ENCODE measurements around the gene CD200R1.
"Not testable (repeated sequence)": the region's sequence is repeated elsewhere in the genome, so short reads cannot be mapped to it uniquely, and the experiment has no call there.

CD200R1 gene

GRCh38 chr3:112925560-112925959, 49.3 kb downstream of the CD200R1 start:
- Histone ChIP-seq H3K4me1 (ENCODE audit: insufficient read depth, low read length) (no peaks in the 10 kb centered on the region), H3K27me3 (ENCODE audit: insufficient read depth, low read length) (no peaks in the 10 kb centered on the region), H3K27ac (ENCODE audit: low read length) (no peak overlapping the region), H3K9ac (ENCODE audit: low read depth, low read length) (no peak overlapping the region), H3K36me3 (ENCODE audit: insufficient read depth, low read depth, low read length) (no peaks in the 10 kb centered on the region), H3K9me3 (ENCODE audit: insufficient read depth, low read depth, low read length) (no peaks in the 10 kb centered on the region), H3K4me3 (ENCODE audit: low read length) (no peak overlapping the region)

GRCh38 chr3:112919541-112919940, 55.4 kb downstream of the CD200R1 start:
- H3K4me3 ChIP-seq (ENCODE audit: low read length); H3K9ac ChIP-seq (ENCODE audit: low read depth, low read length); H3K4me1 ChIP-seq (ENCODE audit: insufficient read depth, low read length); H3K9me3 ChIP-seq (ENCODE audit: insufficient read depth, low read depth, low read length); H3K36me3 ChIP-seq (ENCODE audit: insufficient read depth, low read depth, low read length); H3K27ac ChIP-seq (ENCODE audit: low read length); H3K27me3 ChIP-seq (ENCODE audit: insufficient read depth, low read length): not testable (repeated sequence)

GRCh38 chr3:112908252-112908651, 66.7 kb downstream of the CD200R1 start:
- no peaks in the 10 kb centered on the region for H3K36me3 ChIP-seq (ENCODE audit: insufficient read depth, low read depth, low read length)
- H3K27me3 ChIP-seq (ENCODE audit: insufficient read depth, low read length): no peaks in the 10 kb centered on the region
- H3K27ac ChIP-seq (ENCODE audit: low read length): no peak overlapping the region
- H3K4me3 ChIP-seq (ENCODE audit: low read length): no peak overlapping the region
- H3K4me1 ChIP-seq (ENCODE audit: insufficient read depth, low read length): no peaks in the 10 kb centered on the region
- no peak overlapping the region for H3K9ac ChIP-seq (ENCODE audit: low read depth, low read length)
- 0 out of 2 replicates have a peak, but pooled peaks cover 3% of the 10 kb centered on the region for H3K9me3 ChIP-seq (ENCODE audit: insufficient read depth, low read depth, low read length)

GRCh38 chr3:112904786-112905185, 70.1 kb downstream of the CD200R1 start:
- H3K4me3 ChIP-seq (ENCODE audit: low read length): no peak overlapping the region
- no peak overlapping the region for H3K9ac ChIP-seq (ENCODE audit: low read depth, low read length)
- no peak overlapping the region for H3K27ac ChIP-seq (ENCODE audit: low read length)
- H3K4me1 ChIP-seq (ENCODE audit: insufficient read depth, low read length): no peaks in the 10 kb centered on the region
- H3K27me3 ChIP-seq (ENCODE audit: insufficient read depth, low read length): no peaks in the 10 kb centered on the region
- H3K9me3 ChIP-seq (ENCODE audit: insufficient read depth, low read depth, low read length): 0 out of 2 replicates have a peak, but pooled peaks cover 3% of the 10 kb centered on the region
- H3K36me3 ChIP-seq (ENCODE audit: insufficient read depth, low read depth, low read length): no peaks in the 10 kb centered on the region

- peaks cover 11% of the 10 kb centered on the region; the same call in 1 of the 2 replicates for H3K4me1 ChIP-seq (ENCODE audit: insufficient read depth, low read length)
- H3K27me3 ChIP-seq (ENCODE audit: insufficient read depth, low read length): no peaks in the 10 kb centered on the region
These were observed 74.8 kb downstream of the CD200R1 start for GRCh38 chr3:112900113-112900512.

GRCh38 chr3:112897791-112898190, 77.1 kb downstream of the CD200R1 start:
- no peak overlapping the region for H3K27ac ChIP-seq (ENCODE audit: low read length)

More at GRCh38 chr3:112900113-112900512, 74.8 kb downstream of the CD200R1 start:
- Histone ChIP-seq H3K4me3 (ENCODE audit: low read length) (no peak overlapping the region), H3K27ac (ENCODE audit: low read length) (no peak overlapping the region), H3K9ac (ENCODE audit: low read depth, low read length) (no peak overlapping the region), H3K36me3 (ENCODE audit: insufficient read depth, low read depth, low read length) (no peaks in the 10 kb centered on the region), H3K9me3 (ENCODE audit: insufficient read depth, low read depth, low read length) (0 out of 2 replicates have a peak, but pooled peaks cover 3% of the 10 kb centered on the region)

GRCh38 chr3:112894258-112894657, 80.6 kb downstream of the CD200R1 start:
- Histone ChIP-seq H3K36me3 (ENCODE audit: insufficient read depth, low read depth, low read length) (no peaks in the 10 kb centered on the region), H3K4me1 (ENCODE audit: insufficient read depth, low read length) (peaks cover 24% of the 10 kb centered on the region), H3K27me3 (ENCODE audit: insufficient read depth, low read length) (no peaks in the 10 kb centered on the region), H3K9ac (ENCODE audit: low read depth, low read length) (no peak overlapping the region), H3K9me3 (ENCODE audit: insufficient read depth, low read depth, low read length) (peaks cover 5% of the 10 kb centered on the region; the same call in 1 of the 2 replicates), H3K4me3 (ENCODE audit: low read length) (no peak overlapping the region), H3K27ac (ENCODE audit: low read length) (no peak overlapping the region)

More at GRCh38 chr3:112897791-112898190, 77.1 kb downstream of the CD200R1 start:
- Histone ChIP-seq H3K27me3 (ENCODE audit: insufficient read depth, low read length) (no peaks in the 10 kb centered on the region), H3K4me3 (ENCODE audit: low read length) (no peak overlapping the region), H3K4me1 (ENCODE audit: insufficient read depth, low read length) (peaks cover 19% of the 10 kb centered on the region), H3K36me3 (ENCODE audit: insufficient read depth, low read depth, low read length) (no peaks in the 10 kb centered on the region), H3K9ac (ENCODE audit: low read depth, low read length) (no peak overlapping the region), H3K9me3 (ENCODE audit: insufficient read depth, low read depth, low read length) (no peaks in the 10 kb centered on the region)

- Histone ChIP-seq H3K27me3 (ENCODE audit: insufficient read depth, low read length) (no peaks in the 10 kb centered on the region), H3K4me3 (ENCODE audit: low read length) (no peak overlapping the region), H3K36me3 (ENCODE audit: insufficient read depth, low read depth, low read length) (no peaks in the 10 kb centered on the region), H3K27ac (ENCODE audit: low read length) (no peak overlapping the region), H3K9ac (ENCODE audit: low read depth, low read length) (no peak overlapping the region), H3K9me3 (ENCODE audit: insufficient read depth, low read depth, low read length) (peaks cover 5% of the 10 kb centered on the region; the same call in 1 of the 2 replicates), H3K4me1 (ENCODE audit: insufficient read depth, low read length) (peaks cover 16% of the 10 kb centered on the region; the same call in 1 of the 2 replicates)
These were observed 85.5 kb downstream of the CD200R1 start for GRCh38 chr3:112889357-112889756.

GRCh38 chr3:112888381-112889085, 86.4 kb downstream of the CD200R1 start:
- H3K9me3 ChIP-seq (ENCODE audit: insufficient read depth, low read depth, low read length): peaks cover 5% of the 10 kb centered on the region; the same call in 1 of the 2 replicates
- H3K27me3 ChIP-seq (ENCODE audit: insufficient read depth, low read length): no peaks in the 10 kb centered on the region
- H3K36me3 ChIP-seq (ENCODE audit: insufficient read depth, low read depth, low read length): no peaks in the 10 kb centered on the region
- H3K4me1 ChIP-seq (ENCODE audit: insufficient read depth, low read length): peaks cover 10% of the 10 kb centered on the region; the same call in 1 of the 2 replicates
- H3K4me3 ChIP-seq (ENCODE audit: low read length): no peak overlapping the region
- H3K9ac ChIP-seq (ENCODE audit: low read depth, low read length): no peak overlapping the region
- no peak overlapping the region for H3K27ac ChIP-seq (ENCODE audit: low read length)

GRCh38 chr3:112884678-112885290, 90.1 kb downstream of the CD200R1 start:
- H3K4me3 ChIP-seq (ENCODE audit: low read length): no peak overlapping the region
- H3K9ac ChIP-seq (ENCODE audit: low read depth, low read length): no peak overlapping the region
- H3K9me3 ChIP-seq (ENCODE audit: insufficient read depth, low read depth, low read length): no peaks in the 10 kb centered on the region
- no peaks in the 10 kb centered on the region for H3K27me3 ChIP-seq (ENCODE audit: insufficient read depth, low read length)
- H3K36me3 ChIP-seq (ENCODE audit: insufficient read depth, low read depth, low read length): no peaks in the 10 kb centered on the region
- H3K4me1 ChIP-seq (ENCODE audit: insufficient read depth, low read length): peaks cover 10% of the 10 kb centered on the region; the same call in 1 of the 2 replicates
- H3K27ac ChIP-seq (ENCODE audit: low read length): no peak overlapping the region

- Histone ChIP-seq H3K4me1 (ENCODE audit: insufficient read depth, low read length) (no peaks in the 10 kb centered on the region), H3K27me3 (ENCODE audit: insufficient read depth, low read length) (no peaks in the 10 kb centered on the region), H3K36me3 (ENCODE audit: insufficient read depth, low read depth, low read length) (no peaks in the 10 kb centered on the region), H3K9ac (ENCODE audit: low read depth, low read length) (no peak overlapping the region), H3K4me3 (ENCODE audit: low read length) (no peak overlapping the region), H3K27ac (ENCODE audit: low read length) (no peak overlapping the region), H3K9me3 (ENCODE audit: insufficient read depth, low read depth, low read length) (no peaks in the 10 kb centered on the region)
These were observed 93.0 kb downstream of the CD200R1 start for GRCh38 chr3:112881891-112882290.

GRCh38 chr3:112875561-112875960, 99.3 kb downstream of the CD200R1 start:
- Histone ChIP-seq H3K36me3 (ENCODE audit: insufficient read depth, low read depth, low read length) (no peaks in the 10 kb centered on the region), H3K4me3 (ENCODE audit: low read length) (no peak overlapping the region), H3K27me3 (ENCODE audit: insufficient read depth, low read length) (no peaks in the 10 kb centered on the region), H3K9me3 (ENCODE audit: insufficient read depth, low read depth, low read length) (no peaks in the 10 kb centered on the region), H3K9ac (ENCODE audit: low read depth, low read length) (no peak overlapping the region), H3K27ac (ENCODE audit: low read length) (no peak overlapping the region), H3K4me1 (ENCODE audit: insufficient read depth, low read length) (peaks cover 10% of the 10 kb centered on the region; the same call in 1 of the 2 replicates)

Data from iPS-20b (cell line).